Measurements from ENCODE around the gene LLGL2. TPM values are rescaled to one million over a fixed set of nuclear protein-coding genes. Genes with fewer than 3 reads are reported as not detected.
A peak's percentile ranks its signal among the peaks of the same experiment; 100 is the strongest.

The LLGL2 gene
- polyA plus RNA-seq, 1 donor (not counting 4 experiments of a cell fraction or from before 2014, with no cell fraction given) = 13.8 TPM

DNA sequence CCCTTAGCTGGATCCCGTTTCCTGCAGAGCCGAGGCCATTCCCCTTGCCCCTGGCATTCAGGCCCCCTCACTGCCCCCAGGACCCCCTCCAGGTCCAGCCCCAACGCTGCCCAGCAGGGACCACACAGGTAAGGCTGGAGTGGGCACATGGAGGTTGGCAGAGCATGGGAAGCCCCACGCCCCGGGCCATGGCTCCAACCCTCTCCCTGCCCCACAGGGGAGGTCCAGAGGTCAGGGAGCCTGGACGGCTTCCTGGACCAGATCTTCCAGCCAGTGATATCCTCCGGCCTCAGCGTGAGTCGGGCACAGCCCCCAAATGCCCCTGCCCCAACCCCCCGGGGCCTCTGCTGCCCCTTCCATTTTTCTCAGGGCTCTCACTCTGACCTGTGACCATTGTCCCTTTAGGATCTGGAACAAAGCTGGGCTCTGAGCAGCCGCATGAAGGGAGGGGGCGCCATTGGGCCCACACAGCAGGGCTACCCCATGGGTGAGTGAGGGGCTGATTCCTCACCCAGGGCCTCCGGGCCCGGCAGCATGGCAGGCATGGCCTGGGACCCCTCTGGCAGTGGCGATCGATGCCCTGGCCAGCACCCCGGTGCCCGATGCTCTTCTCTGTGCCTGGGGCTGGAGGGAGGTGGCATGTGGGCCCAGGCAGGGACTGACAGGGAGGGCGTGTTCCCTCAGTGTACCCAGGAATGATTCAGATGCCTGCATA, 89.2 kb downstream of the LLGL2 start:
- dilution Hi-C loops (cut with MboI; ENCODE audit: extremely low pct_ligation_motif_present, low sequenced_read_pairs) = no loop called here
- no peaks in the 10 kb centered on the region for H3K36me3 ChIP-seq (ENCODE audit: control insufficient read depth in 2 of 2, extremely low read depth in 1 of 2, insufficient read depth in 2 of 2, low read length in 2 of 2)
- no peaks in the 10 kb centered on the region for H4K20me1 ChIP-seq (ENCODE audit: control insufficient read depth, extremely low read depth, insufficient read depth, low read length)
- H3K9me3 ChIP-seq (ENCODE audit: control insufficient read depth, low read depth, low read length) = no peaks in the 10 kb centered on the region
- no peak overlapping the region for H3K27ac ChIP-seq (ENCODE audit: control insufficient read depth, insufficient read depth, low read length)
- H3K4me2 ChIP-seq (ENCODE audit: control insufficient read depth, extremely low read depth, insufficient read depth, low read depth, low read length) = no peak overlapping the region
- no peaks in the 10 kb centered on the region for H3K9me1 ChIP-seq (ENCODE audit: control insufficient read depth, extremely low read depth, insufficient read depth, low read length)
- no peak overlapping the region for H2AFZ ChIP-seq (ENCODE audit: control insufficient read depth, low read length)
- DNase-seq (ENCODE audit: low read depth, low spot score) (no peak), FAIRE-seq (no peak)
- no peak overlapping the region for H3K4me3 ChIP-seq (ENCODE audit: control insufficient read depth in 2 of 3, extremely low read depth in 1 of 3, insufficient read depth in 2 of 3, low read depth in 1 of 3, low read length in 3 of 3)
- H3K4me1 ChIP-seq (ENCODE audit: control insufficient read depth, extremely low read depth, insufficient read depth, low read length) = no peaks in the 10 kb centered on the region
- no peak overlapping the region for H3K9ac ChIP-seq (ENCODE audit: control insufficient read depth, extremely low read depth, insufficient read depth, low read length)
- TF ChIP-seq EZH2 (IDR thresholded peaks at IDR 0.05; ENCODE audit: low read length) = no peak
- TF ChIP-seq, protein P1, sequence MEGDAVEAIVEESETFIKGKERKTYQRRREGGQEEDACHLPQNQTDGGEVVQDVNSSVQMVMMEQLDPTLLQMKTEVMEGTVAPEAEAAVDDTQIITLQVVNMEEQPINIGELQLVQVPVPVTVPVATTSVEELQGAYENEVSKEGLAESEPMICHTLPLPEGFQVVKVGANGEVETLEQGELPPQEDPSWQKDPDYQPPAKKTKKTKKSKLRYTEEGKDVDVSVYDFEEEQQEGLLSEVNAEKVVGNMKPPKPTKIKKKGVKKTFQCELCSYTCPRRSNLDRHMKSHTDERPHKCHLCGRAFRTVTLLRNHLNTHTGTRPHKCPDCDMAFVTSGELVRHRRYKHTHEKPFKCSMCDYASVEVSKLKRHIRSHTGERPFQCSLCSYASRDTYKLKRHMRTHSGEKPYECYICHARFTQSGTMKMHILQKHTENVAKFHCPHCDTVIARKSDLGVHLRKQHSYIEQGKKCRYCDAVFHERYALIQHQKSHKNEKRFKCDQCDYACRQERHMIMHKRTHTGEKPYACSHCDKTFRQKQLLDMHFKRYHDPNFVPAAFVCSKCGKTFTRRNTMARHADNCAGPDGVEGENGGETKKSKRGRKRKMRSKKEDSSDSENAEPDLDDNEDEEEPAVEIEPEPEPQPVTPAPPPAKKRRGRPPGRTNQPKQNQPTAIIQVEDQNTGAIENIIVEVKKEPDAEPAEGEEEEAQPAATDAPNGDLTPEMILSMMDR (optimal IDR thresholded peaks at IDR 0.05 in 1 of 3, IDR thresholded peaks at IDR 0.05 in 1 of 3, conservative IDR thresholded peaks at IDR 0.05 in 1 of 3; ENCODE audit: extremely low read depth in 1 of 3, insufficient read depth in 2 of 3, low read length in 3 of 3) = no peak
- peaks cover 11% of the 10 kb centered on the region for H3K27me3 ChIP-seq (ENCODE audit: control insufficient read depth, extremely low read depth, insufficient read depth, low read length)
- H3K79me2 ChIP-seq (ENCODE audit: control insufficient read depth, insufficient read depth, low read length) = no peaks in the 10 kb centered on the region

DNA sequence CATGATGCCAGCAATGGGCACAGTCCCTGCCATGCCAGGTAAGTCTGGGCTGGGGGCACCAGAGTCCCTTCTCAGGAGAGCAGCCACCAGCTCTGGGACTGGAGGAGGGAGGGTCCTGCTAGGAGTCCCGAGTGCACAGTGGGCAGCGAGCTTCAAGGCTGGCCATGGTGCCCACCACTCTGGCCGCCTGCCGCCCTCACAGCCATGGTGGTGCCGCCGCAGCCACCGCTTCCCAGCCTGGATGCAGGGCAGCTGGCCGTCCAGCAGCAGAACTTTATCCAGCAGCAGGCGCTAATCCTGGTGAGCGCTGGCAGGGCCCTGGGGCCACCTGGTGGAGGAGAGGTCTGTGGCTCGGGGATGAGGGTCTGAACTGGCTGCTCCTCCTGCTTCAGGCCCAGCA, 89.8 kb downstream of the LLGL2 start:
- Histone ChIP-seq H3K9me1 (ENCODE audit: control insufficient read depth, extremely low read depth, insufficient read depth, low read length) (no peaks in the 10 kb centered on the region), H3K4me1 (ENCODE audit: control insufficient read depth, extremely low read depth, insufficient read depth, low read length) (no peaks in the 10 kb centered on the region), H3K36me3 (ENCODE audit: control insufficient read depth in 2 of 2, extremely low read depth in 1 of 2, insufficient read depth in 2 of 2, low read length in 2 of 2) (no peaks in the 10 kb centered on the region), H3K27me3 (ENCODE audit: control insufficient read depth, extremely low read depth, insufficient read depth, low read length) (peaks cover 11% of the 10 kb centered on the region), H2AFZ (ENCODE audit: control insufficient read depth, low read length) (no peak overlapping the region), H4K20me1 (ENCODE audit: control insufficient read depth, extremely low read depth, insufficient read depth, low read length) (no peaks in the 10 kb centered on the region), H3K4me3 (ENCODE audit: control insufficient read depth in 2 of 3, extremely low read depth in 1 of 3, insufficient read depth in 2 of 3, low read depth in 1 of 3, low read length in 3 of 3) (no peak overlapping the region), H3K9ac (ENCODE audit: control insufficient read depth, extremely low read depth, insufficient read depth, low read length) (no peak overlapping the region), H3K27ac (ENCODE audit: control insufficient read depth, insufficient read depth, low read length) (no peak overlapping the region), H3K79me2 (ENCODE audit: control insufficient read depth, insufficient read depth, low read length) (no peaks in the 10 kb centered on the region), H3K9me3 (ENCODE audit: control insufficient read depth, low read depth, low read length) (no peaks in the 10 kb centered on the region), H3K4me2 (ENCODE audit: control insufficient read depth, extremely low read depth, insufficient read depth, low read depth, low read length) (no peak overlapping the region)
- FAIRE-seq = no peak
- TF ChIP-seq EZH2 (IDR thresholded peaks at IDR 0.05; ENCODE audit: low read length) = no peak
- TF ChIP-seq, protein P1 (optimal IDR thresholded peaks at IDR 0.05 in 1 of 3, IDR thresholded peaks at IDR 0.05 in 1 of 3, conservative IDR thresholded peaks at IDR 0.05 in 1 of 3; ENCODE audit: extremely low read depth in 1 of 3, insufficient read depth in 2 of 3, low read length in 3 of 3) = peak in 1 of 3 experiments; percentile 7
- dilution Hi-C loops (cut with MboI; ENCODE audit: extremely low pct_ligation_motif_present, low sequenced_read_pairs) = no loop called here
- DNase-seq (ENCODE audit: low read depth, low spot score) = no peak

Measured in keratinocyte (primary cell).